Panc1 (cell line): ENCODE measurements around the gene CDC42EP4.

ENCODE experiments used
- POLR2AphosphoS5 ChIP-seq: IDR thresholded peaks from 2 replicates; pipeline ENCODE4 v1.6.1; 2012; ENCODE audit warnings: mild to moderate bottlenecking, low read depth, low read length, moderate library complexity
- REST ChIP-seq, 2 experiments: IDR thresholded peaks; 2 replicates each; pipeline ENCODE4 v1.6.1; 2011 to 2012; ENCODE audit warnings: low read depth in 2 of 2, control low read depth in 1 of 2, low read length in 1 of 2, mild to moderate bottlenecking in 1 of 2, moderate library complexity in 1 of 2; ENCODE audit not compliant: insufficient read depth in 1 of 2
- TCF7L2 ChIP-seq: IDR thresholded peaks from 2 replicates; pipeline ENCODE4 v1.6.1; 2011; ENCODE audit warnings: mild to moderate bottlenecking, low read depth, low read length, inconsistent platforms
- TF ChIP-seq, protein P1 (sequence below): fragments of 450-650 bp; IDR thresholded peaks from 2 replicates; pipeline ENCODE4 v1.5.1; 2017; ENCODE audit warnings: mild to moderate bottlenecking

DNA sequence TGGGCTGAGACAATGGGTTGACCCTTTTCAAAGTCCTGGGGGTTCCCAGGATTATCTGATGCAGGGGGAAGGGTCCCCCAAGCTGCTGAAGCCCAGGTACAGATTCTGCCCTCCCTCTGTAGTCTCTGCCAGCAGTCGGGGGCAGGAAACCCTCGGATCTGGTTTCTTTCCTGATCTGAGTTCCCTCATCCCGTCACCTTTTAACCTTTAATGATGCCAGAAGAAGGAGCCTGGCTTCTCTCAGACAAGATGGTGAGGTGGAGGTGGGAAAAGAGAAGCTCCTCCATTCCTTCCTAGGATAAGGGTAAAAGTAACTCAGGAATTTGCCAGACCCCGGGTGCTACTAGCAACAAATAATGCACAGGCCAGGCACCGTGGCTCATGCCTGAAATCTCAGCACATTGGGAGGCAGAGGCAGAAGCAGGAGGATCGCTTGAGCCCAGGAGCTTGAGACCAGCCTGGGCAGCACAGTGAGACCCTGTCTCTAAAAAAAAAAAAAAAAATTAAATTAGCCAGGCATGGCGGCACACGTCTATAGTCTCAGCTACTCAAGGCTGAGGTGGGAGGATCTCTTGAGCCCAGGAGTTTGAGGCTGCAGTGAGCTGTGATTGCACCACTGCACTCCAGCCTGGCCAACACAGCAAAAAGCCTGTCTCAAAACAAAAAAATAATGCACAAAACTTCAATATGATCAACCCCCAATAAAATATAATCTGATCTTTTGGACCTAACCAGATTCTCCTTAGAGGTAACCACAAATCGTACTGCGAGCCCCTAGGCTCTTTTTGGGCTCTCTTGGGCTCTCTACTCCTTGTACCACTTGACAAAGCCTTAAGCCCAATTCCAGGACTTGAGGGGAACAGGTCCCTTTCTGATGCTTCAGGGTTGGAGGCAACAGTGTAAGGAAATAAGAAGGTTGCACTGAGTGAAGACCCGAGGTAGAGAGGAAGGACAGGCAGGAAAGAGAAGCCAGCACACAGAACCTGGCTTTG lies 5.7 kb downstream of the CDC42EP4 start:
- TF ChIP-seq POLR2AphosphoS5: no peak
- TF ChIP-seq, protein P1, sequence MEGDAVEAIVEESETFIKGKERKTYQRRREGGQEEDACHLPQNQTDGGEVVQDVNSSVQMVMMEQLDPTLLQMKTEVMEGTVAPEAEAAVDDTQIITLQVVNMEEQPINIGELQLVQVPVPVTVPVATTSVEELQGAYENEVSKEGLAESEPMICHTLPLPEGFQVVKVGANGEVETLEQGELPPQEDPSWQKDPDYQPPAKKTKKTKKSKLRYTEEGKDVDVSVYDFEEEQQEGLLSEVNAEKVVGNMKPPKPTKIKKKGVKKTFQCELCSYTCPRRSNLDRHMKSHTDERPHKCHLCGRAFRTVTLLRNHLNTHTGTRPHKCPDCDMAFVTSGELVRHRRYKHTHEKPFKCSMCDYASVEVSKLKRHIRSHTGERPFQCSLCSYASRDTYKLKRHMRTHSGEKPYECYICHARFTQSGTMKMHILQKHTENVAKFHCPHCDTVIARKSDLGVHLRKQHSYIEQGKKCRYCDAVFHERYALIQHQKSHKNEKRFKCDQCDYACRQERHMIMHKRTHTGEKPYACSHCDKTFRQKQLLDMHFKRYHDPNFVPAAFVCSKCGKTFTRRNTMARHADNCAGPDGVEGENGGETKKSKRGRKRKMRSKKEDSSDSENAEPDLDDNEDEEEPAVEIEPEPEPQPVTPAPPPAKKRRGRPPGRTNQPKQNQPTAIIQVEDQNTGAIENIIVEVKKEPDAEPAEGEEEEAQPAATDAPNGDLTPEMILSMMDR: no peak
- TF ChIP-seq REST (IDR thresholded peaks at IDR 0.05; ENCODE audit: insufficient read depth in 1 of 2, low read depth in 2 of 2, low read length in 1 of 2): no peak
- TF ChIP-seq TCF7L2: no peak
